ENCODE measurements around the gene MED15.

- TF ChIP-seq CTCF (IDR thresholded peaks at IDR 0.05 in 8 of 11, conservative IDR thresholded peaks at IDR 0.05 in 3 of 11) (no peak), POLR2A (IDR thresholded peaks at IDR 0.05) (no peak)
These were observed 7.6 kb upstream of the MED15 start for GRCh38 chr22:20499769-20500168.
